HG03520 (cell line): ENCODE data around the gene OR1Q1.
"Not testable (repeated sequence)": the region's sequence is repeated elsewhere in the genome, so short reads cannot be mapped to it uniquely, and the experiment has no call there.

Experiments
- ATAC-seq: cut with Tn5 transposase; IDR thresholded peaks from one replicate; pipeline ENCODE4 v1.9.1; 2021; ENCODE audit warnings: mild to moderate bottlenecking, moderate library complexity; ENCODE audit not compliant: unreplicated experiment

The OR1Q1 gene, protein sequence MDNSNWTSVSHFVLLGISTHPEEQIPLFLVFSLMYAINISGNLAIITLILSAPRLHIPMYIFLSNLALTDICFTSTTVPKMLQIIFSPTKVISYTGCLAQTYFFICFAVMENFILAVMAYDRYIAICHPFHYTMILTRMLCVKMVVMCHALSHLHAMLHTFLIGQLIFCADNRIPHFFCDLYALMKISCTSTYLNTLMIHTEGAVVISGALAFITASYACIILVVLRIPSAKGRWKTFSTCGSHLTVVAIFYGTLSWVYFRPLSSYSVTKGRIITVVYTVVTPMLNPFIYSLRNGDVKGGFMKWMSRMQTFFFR

DNA sequence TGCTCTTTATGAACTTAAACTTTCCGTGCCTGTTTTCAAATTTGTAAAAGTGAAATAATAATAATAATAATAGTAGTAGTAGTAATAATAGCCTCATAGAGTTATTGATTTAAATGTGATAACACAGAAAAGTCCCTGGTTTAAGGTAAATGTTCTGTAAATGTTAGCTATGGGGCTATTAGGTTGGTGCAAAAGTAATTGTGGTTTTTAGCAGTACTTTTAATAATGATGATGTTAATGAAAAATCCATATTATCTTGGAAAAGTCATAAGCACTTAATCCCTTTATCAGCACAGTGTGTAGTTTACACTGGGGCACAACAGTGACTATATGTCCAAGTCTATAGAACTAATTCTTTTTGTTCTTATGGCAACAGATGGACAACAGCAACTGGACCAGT, at the start of gene OR1Q1:
Gene OR1Q1 (plus strand): TSS at position 377 of the 400 bp plus-strand sequence. CDS start 0 bp downstream, at position 377.
- no peak for ATAC-seq

DNA sequence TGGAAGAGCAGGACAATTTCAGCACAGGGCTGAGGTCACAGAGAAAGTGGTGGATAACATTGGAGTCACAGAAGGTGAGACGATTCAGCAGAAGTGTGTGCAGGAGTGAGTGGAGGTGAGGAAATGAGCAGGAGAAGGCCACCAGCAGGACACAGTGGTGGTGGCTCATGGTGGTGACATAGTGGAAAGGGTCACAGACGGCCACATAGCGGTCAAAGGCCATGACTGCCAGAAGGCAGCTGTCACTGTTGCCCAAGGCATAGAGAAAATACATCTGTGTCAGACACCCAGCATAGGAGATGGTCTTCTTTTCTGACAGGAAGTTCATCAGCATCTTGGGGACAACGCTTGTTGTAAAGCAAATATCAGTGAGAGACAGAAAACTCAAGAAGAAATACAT, 46.6 kb upstream of the OR1Q1 start:
- no peak for ATAC-seq

DNA sequence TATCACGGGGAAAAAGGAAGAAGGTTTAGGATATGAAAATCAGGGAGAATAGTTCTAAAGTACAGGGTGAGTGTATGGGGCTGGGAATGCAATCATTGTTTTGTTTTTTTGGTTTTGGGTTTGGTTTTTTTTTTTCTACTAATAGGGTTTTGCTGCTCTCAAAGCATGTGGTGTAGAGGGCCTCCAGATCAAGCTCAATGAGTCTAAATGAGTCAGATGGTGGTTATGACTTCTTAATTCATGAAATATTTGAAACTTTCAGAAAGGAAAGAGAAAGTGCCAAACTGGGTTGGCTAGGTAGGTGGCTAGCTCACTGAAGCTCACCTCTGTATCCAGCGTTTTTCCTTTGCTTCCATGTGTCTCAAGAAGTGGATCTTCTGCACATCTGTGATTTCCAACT, 42.1 kb upstream of the OR1Q1 start:
- ATAC-seq: no peak

DNA sequence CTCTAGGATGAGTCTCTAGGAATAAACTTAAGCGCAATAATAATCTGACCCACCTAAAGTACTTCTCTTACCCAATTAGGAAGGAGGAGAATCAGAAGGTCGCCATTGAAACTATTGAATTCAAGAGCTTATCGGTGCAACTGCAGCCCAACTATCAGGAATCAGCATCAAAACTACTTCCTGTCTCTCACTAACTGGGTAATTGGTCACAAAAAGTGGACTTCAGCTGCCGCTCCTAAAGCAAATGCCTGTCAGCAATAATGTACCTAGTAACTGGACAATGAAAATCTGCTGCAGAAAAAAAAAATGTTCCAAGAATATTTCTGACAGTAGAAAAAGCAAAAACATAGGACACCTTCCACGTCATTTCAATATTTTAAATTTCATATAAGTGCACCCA, 34.7 kb upstream of the OR1Q1 start:
- no peak for ATAC-seq

DNA sequence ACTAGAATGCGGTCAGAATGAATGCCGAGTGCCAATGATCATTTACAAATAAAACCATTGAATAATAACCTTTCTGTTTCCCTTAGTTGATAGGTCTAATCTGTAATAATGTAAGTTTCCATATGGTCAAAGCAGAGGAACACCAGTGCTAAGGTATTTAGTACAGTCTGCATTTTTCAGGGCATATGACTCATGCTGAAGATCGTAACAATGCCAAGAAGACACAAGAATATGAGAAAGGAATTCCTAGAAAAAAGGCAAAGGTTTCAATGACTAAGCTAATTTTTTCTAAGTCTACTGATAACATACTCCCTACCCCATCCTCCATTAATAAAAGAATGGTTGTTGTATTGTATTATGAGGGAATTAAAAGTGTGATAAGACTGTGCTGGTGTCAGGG, 34.2 kb upstream of the OR1Q1 start:
- ATAC-seq: no peak

DNA sequence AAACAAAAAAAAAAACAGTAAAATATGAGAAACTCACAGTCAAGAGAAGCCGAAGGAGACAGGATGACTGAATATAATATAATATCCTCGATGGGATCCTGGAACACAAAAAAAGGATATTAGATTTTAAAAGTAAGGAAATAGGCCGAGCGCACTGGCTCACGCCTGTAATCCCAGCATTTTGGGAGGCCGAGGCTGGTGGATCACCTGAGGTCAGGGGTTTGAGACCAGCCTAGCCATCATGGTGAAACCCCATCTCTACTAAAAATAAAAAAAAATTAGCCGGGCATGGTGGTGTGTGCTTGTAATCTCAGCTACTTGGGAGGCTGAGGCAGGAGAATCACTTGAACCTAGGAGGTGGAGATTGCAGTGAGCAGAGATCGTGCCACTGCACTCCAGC, 31.3 kb upstream of the OR1Q1 start, which contains the start of gene OR1L8:
Gene OR1L8 (minus strand): TSS at position 101 of the 400 bp plus-strand sequence. CDS start 14,907 bp downstream, outside the sequence.
- not testable (repeated sequence) for ATAC-seq

DNA sequence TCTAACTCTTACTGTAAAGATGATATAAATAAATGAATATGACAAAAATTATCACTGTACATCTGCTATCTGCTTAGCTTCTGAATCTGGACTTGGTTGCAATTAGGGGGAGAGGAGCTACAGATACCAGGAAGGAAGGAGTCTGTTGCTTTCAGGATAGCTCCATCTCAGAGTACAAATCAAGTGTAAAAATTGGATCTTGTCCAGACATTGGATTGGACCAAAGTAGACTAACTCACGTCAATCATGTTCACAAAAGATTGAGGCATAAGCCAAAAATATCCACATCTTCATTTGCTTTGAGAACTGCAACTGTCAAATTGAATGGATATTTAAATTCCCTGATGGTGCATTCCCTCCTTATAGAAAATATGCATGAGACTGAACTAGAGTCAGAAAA, 8.8 kb upstream of the OR1Q1 start:
- ATAC-seq: no peak

DNA sequence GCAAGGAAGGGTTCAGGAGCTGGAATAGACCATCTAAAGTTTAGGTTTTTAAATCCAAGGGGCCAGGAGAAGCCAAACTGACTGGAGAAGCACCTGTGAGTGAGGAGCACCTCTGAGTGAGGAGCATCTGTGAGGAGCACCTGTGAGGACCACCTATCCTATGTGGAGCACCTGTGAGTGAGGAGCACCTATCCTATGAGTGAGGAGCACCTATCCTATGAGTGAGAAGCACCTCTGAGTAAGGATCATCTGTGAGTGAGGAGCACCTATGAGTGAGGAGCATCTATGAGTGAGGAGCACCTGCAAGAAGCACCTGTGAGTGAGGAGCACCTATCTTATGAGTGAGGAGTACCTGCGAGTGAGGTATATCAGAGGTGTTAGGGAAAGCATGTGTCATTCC, 8.0 kb upstream of the OR1Q1 start:
- ATAC-seq: no peak

DNA sequence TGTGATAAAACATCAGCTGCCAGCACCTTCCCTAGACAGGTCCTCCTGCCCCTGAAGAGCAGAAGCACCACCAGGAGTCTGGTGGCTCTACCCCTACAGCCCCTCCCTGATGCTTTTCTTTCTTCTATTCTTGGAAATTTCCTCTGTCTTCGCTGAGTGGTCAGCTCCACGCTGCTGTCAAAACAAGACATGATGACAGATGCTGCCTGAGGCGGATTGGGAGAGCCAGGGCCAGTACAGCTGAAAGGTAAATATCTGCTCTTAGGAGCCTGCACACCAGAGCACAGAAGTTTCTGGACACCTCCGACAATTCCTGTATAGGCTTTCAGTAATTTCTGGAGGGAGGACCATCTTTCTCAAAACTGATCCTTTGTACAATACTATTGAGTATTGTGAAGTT, 4.7 kb upstream of the OR1Q1 start:
- ATAC-seq: no peak

DNA sequence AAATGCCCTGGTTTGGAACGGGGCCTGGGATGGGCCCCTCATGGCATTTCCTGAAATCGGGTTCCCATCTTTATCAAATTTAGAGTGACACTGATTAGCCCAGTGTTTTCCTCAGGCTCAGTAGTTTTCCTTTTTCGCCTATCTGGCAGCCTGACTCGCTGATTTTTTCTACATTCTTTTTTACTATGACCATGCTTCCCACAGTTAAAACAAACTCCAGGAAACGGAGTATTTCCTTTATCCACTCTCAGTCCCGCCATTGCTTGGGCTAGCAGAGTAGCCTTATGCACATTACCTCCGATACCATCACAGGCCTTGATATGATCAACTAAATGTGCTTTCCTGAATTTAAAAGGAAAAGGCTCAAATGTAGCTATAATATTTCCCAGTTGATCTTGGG, 5.5 kb downstream of the OR1Q1 start:
- ATAC-seq: no peak

DNA sequence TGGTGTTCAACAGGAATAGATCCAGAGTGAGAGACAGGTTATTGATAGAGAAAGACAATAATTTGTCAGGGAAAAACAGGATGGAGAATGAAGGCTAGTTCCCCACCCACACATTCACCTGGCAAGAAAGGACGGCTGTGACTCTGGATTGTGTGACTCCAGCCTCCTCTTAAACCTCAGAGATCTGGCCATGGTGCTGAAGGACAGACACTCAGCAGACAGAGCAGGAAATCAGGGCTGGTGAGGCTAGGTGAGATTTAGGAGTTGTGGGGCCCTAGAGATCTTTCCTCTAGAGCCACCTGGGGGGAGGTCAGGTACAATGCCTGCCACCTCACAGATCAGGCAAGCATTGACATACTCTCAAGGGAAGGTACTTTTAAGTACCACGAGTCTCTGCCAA, 27.7 kb downstream of the OR1Q1 start:
- ATAC-seq: no peak

DNA sequence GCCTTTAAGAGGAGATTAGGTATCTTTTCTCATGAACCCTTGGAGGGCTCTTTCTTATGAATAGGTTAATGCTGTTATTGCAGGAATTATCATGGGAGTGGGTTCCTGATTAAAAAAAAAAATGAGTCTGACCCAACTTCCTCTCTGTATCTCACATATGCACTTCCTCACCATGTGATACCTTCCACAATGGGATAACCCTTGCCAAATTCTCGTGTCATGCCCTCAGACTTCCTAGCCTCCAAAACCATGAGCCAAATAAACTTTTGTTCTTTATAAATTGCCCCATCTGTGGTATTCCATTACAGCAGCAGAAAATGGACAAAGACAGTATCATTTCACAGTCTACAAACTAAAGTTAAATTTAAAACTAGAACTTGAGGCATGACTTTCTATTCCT, 41.8 kb downstream of the OR1Q1 start:
- ATAC-seq: no peak

DNA sequence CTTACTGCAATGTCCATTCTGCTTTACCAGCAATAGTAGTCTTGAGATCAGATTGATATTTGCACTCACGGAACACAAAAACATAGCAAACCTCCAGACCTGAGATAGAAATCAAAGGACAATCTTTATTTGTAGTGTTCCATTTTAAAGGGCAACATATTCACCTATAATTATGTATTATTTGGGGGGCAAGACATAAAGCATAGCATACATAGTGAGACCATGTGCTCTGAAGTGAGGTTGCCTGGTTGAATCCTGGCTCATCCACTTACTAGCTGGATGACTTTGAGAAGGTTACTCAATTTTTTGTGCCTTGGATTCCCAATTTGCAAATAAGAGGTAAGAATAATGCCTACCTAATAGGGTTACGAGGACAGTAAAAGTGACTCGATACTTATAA, 43.0 kb downstream of the OR1Q1 start, which contains the start of gene OR1B1:
Gene OR1B1 (minus strand): TSS at position 101 of the 400 bp plus-strand sequence.
- ATAC-seq: no peak

DNA sequence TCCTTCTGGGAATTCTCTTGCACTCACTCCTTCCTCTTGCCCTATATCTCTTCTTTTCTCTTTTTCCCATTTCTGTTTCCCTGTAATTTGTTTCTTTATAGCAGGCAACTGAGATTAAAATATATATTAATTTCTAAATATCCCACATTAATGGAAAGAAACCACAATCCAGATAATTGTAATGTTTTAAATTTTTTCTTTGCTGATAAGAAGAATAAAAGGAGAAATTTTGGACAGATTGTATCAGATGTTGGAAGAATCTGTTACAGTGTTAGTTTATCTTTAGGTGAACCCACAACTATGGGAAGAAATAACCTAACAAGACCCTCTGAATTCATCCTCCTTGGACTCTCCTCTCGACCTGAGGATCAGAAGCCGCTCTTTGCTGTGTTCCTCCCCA, 46.9 kb downstream of the OR1Q1 start, which contains the start of gene OR1L1:
Gene OR1L1 (plus strand): TSS at position 301 of the 400 bp plus-strand sequence. CDS start 0 bp downstream, at position 301.
- no peak for ATAC-seq
